SU-DHL-6 (cell line): ENCODE results near the gene GBP7.

Experiments used
- H2AFZ ChIP-seq: fragments of 200-600 bp; sonication (generic); 2 replicates; pipeline ENCODE4 v1.6.1; 2014; ENCODE audit warnings: low read depth, mild to moderate bottlenecking, moderate library complexity, mixed read lengths, antibody characterized with exemption, low read length; ENCODE audit not compliant: severe bottlenecking
- H3F3A ChIP-seq: fragments of 200-600 bp; shearing (Covaris generic); 2 replicates; pipeline ENCODE4 v1.6.0; 2016; ENCODE audit warnings: antibody characterized with exemption, mild to moderate bottlenecking; ENCODE audit not compliant: insufficient read depth
- H3K27ac ChIP-seq: fragments of 200-600 bp; sonication (generic); 2 replicates; pipeline ENCODE4 v1.5.1; 2016; ENCODE audit warnings: low read depth, mild to moderate bottlenecking, low read length, moderate library complexity, mixed read lengths
- H3K27me3 ChIP-seq: fragments of 200-600 bp; sonication (generic), shearing (Covaris generic); 2 replicates; pipeline ENCODE4 v1.6.0; 2014; ENCODE audit warnings: mild to moderate bottlenecking, low read length
- H3K36me3 ChIP-seq: fragments of 200-600 bp; sonication (generic); 2 replicates; pipeline ENCODE4 v1.6.1; 2014; ENCODE audit warnings: mild to moderate bottlenecking, low read length, mixed read lengths
- H3K4me2 ChIP-seq: fragments of 300-600, 200-600 bp; shearing (Covaris generic), sonication (generic); 2 replicates; pipeline ENCODE4 v1.6.0; 2014; ENCODE audit warnings: low read length, low read depth, mild to moderate bottlenecking; ENCODE audit not compliant: poor library complexity, severe bottlenecking
- H3K4me3 ChIP-seq: fragments of 200-600 bp; sonication (generic); 2 replicates; pipeline ENCODE4 v1.5.1; 2014; ENCODE audit warnings: antibody characterized with exemption, low read length, mild to moderate bottlenecking, mixed read lengths; ENCODE audit not compliant: insufficient read depth, poor library complexity, severe bottlenecking
- H3K79me2 ChIP-seq: fragments of 200-600 bp; sonication (generic); 2 replicates; pipeline ENCODE4 v1.6.1; 2014; ENCODE audit warnings: mild to moderate bottlenecking, low read length, moderate library complexity; ENCODE audit not compliant: insufficient read depth
- H3K9ac ChIP-seq: fragments of 200-600 bp; sonication (generic); 2 replicates; pipeline ENCODE4 v1.7.0; 2014; ENCODE audit warnings: mild to moderate bottlenecking, low read length
- H3K9me2 ChIP-seq: fragments of 200-600 bp; sonication (generic); replicated peaks from 2 replicates; pipeline ENCODE4 v1.6.1; 2014; ENCODE audit warnings: low read length; ENCODE audit not compliant: insufficient read depth
- H3K9me3 ChIP-seq: fragments of 200-600 bp; sonication (generic); 2 replicates; pipeline ENCODE4 v1.6.1; 2014; ENCODE audit warnings: low read length, mixed read lengths; ENCODE audit not compliant: insufficient read depth
- H4K20me1 ChIP-seq: fragments of 200-600 bp; sonication (generic); 2 replicates; pipeline ENCODE4 v1.6.1; 2014; ENCODE audit warnings: low read depth, mild to moderate bottlenecking, antibody characterized with exemption, low read length, moderate library complexity, mixed read lengths
- CTCF ChIP-seq: fragments of 200-600 bp; sonication (generic); IDR thresholded peaks from one replicate; pipeline ENCODE4 v1.5.1; 2017; ENCODE audit warnings: antibody characterized with exemption, mild to moderate bottlenecking, low read length, moderate library complexity; ENCODE audit not compliant: insufficient read depth, poor library complexity, severe bottlenecking
- EZH2phosphoT487 ChIP-seq: fragments of 200-600 bp; sonication (generic), shearing (Covaris generic); conservative IDR thresholded peaks from 2 replicates; pipeline ENCODE4 v1.6.1; 2018; ENCODE audit warnings: mild to moderate bottlenecking, antibody characterized with exemption, low read length, moderate library complexity, mixed read lengths

Gene GBP7

GRCh38 chr1:89149229-89149628 is 26.6 kb downstream of the GBP7 start:
- H3K4me3 ChIP-seq, result no peak overlapping the region
- H3K36me3 ChIP-seq, result no peaks in the 10 kb centered on the region
- H3K79me2 ChIP-seq, result no peaks in the 10 kb centered on the region
- no peak overlapping the region for H3K27ac ChIP-seq
- no peaks in the 10 kb centered on the region for H3K9me3 ChIP-seq
- no peaks in the 10 kb centered on the region for H3K27me3 ChIP-seq
- H3K9ac ChIP-seq, result no peak overlapping the region
- no peaks in the 10 kb centered on the region for H3K9me2 ChIP-seq
- no peak overlapping the region for H2AFZ ChIP-seq
- TF ChIP-seq CTCF, result no peak
- TF ChIP-seq EZH2phosphoT487, result no peak
- H4K20me1 ChIP-seq, result no peaks in the 10 kb centered on the region
- no peaks in the 10 kb centered on the region for H3F3A ChIP-seq
- H3K4me2 ChIP-seq, result no peak overlapping the region

- no peak overlapping the region for H2AFZ ChIP-seq
Observed at GRCh38 chr1:89147678-89148658, 27.8 kb downstream of the GBP7 start.

DNA sequence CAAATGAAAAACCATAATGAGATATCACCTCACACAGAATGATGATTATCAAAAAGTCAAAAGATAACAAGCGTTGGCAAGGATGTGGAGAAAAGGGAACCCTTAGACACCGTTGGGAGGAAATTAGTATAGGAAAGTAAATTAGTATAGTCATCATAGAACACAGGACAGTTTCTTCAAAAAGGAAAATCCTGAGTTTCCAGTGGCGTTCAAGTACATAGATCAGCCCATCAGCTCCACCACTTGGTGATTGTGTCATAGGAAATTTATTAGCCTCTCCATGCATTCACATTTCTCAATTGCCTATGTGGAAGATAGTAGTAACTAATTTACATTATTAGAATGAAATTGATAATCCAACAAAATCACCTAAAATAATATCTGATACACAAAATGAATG is 29.1 kb downstream of the GBP7 start:
- Histone ChIP-seq H3K9me2 (no peaks in the 10 kb centered on the region), H3K27ac (no peak overlapping the region), H3K9me3 (no peaks in the 10 kb centered on the region), H3K79me2 (no peaks in the 10 kb centered on the region), H3F3A (no peaks in the 10 kb centered on the region), H3K36me3 (no peaks in the 10 kb centered on the region), H4K20me1 (no peaks in the 10 kb centered on the region), H3K4me3 (no peak overlapping the region), H2AFZ (no peak overlapping the region), H3K27me3 (no peaks in the 10 kb centered on the region), H3K9ac (no peak overlapping the region), H3K4me2 (no peak overlapping the region)
- no peak for TF ChIP-seq EZH2phosphoT487
- TF ChIP-seq CTCF, result no peak

More at GRCh38 chr1:89147678-89148658, 27.8 kb downstream of the GBP7 start:
- no peak overlapping the region for H3K4me2 ChIP-seq
- H3K9ac ChIP-seq, result no peak overlapping the region
- H3K27me3 ChIP-seq, result no peaks in the 10 kb centered on the region
- H4K20me1 ChIP-seq, result no peaks in the 10 kb centered on the region
- no peak overlapping the region for H3K4me3 ChIP-seq
- no peak overlapping the region for H3K27ac ChIP-seq
- H3K79me2 ChIP-seq, result no peaks in the 10 kb centered on the region
- H3K9me2 ChIP-seq, result no peaks in the 10 kb centered on the region
- TF ChIP-seq EZH2phosphoT487 (no peak), CTCF (no peak)
- H3F3A ChIP-seq, result no peaks in the 10 kb centered on the region
- no peaks in the 10 kb centered on the region for H3K36me3 ChIP-seq
- no peaks in the 10 kb centered on the region for H3K9me3 ChIP-seq
